Uterus (tissue), 4 donors: ENCODE results near the gene SDHC. TPM values are rescaled to one million over a fixed set of nuclear protein-coding genes. Genes with fewer than 3 reads are reported as not detected.
"Not testable (repeated sequence)": the region's sequence is repeated elsewhere in the genome, so short reads cannot be mapped to it uniquely, and the experiment has no call there.

Experiments
- DNase-seq, 2 donors: peaks; one replicate each; pipeline ENCODE4 v3.0.0-alpha.2; 2019 to 2020
- H3K27ac ChIP-seq, 2 donors: fragments of 200-600 bp; sonication (generic); 1 replicate in 1 of 2; 2 replicates in 1 of 2; pipeline ENCODE4 v1.5.1; 2016 to 2018
- H3K27me3 ChIP-seq, 2 donors: fragments of 200-600 bp; sonication (generic); one replicate each; pipeline ENCODE4 v1.5.1; 2018 to 2019; ENCODE audit warnings: control low read depth in 1 of 2
- H3K36me3 ChIP-seq, 2 donors: fragments of 200-600 bp; sonication (generic); one replicate each; pipeline ENCODE4 v1.5.1; 2019; ENCODE audit warnings: control low read depth in 1 of 2
- H3K4me1 ChIP-seq, 2 donors: fragments of 200-600 bp; sonication (generic); one replicate each; pipeline ENCODE4 v1.5.1; 2018 to 2019; ENCODE audit warnings: control low read depth in 1 of 2
- H3K4me3 ChIP-seq, 2 donors: fragments of 200-600 bp; sonication (generic); 1 replicate in 1 of 2; 2 replicates in 1 of 2; pipeline ENCODE4 v1.5.1; 2018 to 2019; ENCODE audit warnings: mild to moderate bottlenecking in 1 of 2
- H3K9me3 ChIP-seq, 2 donors: fragments of 200-600 bp; sonication (generic); one replicate each; pipeline ENCODE4 v1.5.1; 2019; ENCODE audit warnings: control low read depth in 1 of 2
- POLR2A ChIP-seq, 2 donors: fragments of 450-650 bp; IDR thresholded peaks; one replicate each; pipeline ENCODE4 v1.6.1; 2016; ENCODE audit warnings: antibody characterized with exemption in 2 of 2, mild to moderate bottlenecking in 1 of 2, moderate library complexity in 1 of 2
- intact Hi-C: fragments of 100-400 bp; cut with DNase I; formaldehyde crosslinking; loops from one replicate; pipeline ENCODE4 v1.15.1; 2023; ENCODE audit warnings: low total_unique reads
- total RNA-seq, 4 donors: library from RNA; depleted of rRNA in 3 of 4; stranded (reverse); fragments of >200 nt in 3 of 4; gene quantifications; one replicate each; pipeline versions ENCODE4 v1.1.0 to v1.2.4, GENCODE V29; 2014 to 2023
- TF ChIP-seq, protein P1 (sequence below), 4 experiments: fragments of 200-600 bp in 2 of 4; fragments of 450-650 bp in 2 of 4; sonication (generic) in 2 of 4; IDR thresholded peaks; one replicate each; pipeline ENCODE4 v1.5.1; 2016 to 2019; ENCODE audit warnings: antibody characterized with exemption in 4 of 4, mild to moderate bottlenecking in 2 of 4, moderate library complexity in 1 of 4
- donor health status: DM: yes; HTN: yes; CAD: no.

Gene SDHC
- total RNA-seq, 4 donors from 2014 or later: 28.5 to 127 (median 55.8) TPM

DNA sequence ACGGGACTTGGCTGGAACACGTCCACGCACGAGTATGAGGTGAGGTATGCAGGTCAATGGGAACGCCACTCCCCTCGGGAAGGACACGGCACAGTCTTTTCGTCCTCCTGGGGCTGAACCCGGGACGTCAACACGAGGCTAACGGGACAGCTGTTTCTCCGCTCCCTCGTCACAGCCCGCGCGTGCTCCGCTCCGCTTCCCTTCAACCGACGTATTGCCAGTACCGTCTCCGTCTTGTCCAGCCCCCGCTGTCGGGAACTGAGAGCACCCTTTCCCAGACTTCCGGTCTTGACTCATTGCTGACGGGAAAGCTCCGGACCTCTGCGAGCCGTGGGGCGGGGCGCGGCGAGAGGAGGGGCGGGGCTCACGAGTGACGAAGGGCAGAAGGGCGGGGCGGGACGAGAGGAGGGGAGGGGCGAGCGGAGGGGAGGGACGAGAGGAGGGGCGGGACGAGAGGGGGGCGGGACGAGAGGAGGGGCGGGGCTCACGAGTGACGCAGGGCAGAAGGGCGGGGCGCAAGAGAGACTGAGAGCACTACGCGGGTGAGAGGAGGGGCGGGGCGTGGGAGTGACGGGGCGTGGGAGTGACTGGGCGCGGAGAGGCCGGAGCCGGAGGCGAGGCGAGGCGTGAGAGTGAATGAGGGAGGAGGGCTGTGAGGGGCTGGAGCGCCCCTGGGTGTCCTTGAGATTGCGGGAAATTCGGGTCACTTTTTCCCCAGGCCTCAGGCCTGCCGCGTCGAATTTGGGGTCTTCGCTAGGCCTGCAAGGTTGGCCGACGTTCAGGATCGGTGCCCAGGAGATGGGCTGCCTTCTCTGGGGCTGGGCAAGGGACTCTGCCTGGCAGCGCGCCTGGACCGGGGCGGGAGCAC lies 75.7 kb downstream of the SDHC start:
- no peaks in the 10 kb centered on the region for H3K27me3 ChIP-seq
- intact Hi-C loops: no loop called here
- H3K4me1 ChIP-seq: no peaks in the 10 kb centered on the region
- peak; percentile 98 to 99 for DNase-seq
- H3K36me3 ChIP-seq: no peaks in the 10 kb centered on the region
- TF ChIP-seq, protein P1, sequence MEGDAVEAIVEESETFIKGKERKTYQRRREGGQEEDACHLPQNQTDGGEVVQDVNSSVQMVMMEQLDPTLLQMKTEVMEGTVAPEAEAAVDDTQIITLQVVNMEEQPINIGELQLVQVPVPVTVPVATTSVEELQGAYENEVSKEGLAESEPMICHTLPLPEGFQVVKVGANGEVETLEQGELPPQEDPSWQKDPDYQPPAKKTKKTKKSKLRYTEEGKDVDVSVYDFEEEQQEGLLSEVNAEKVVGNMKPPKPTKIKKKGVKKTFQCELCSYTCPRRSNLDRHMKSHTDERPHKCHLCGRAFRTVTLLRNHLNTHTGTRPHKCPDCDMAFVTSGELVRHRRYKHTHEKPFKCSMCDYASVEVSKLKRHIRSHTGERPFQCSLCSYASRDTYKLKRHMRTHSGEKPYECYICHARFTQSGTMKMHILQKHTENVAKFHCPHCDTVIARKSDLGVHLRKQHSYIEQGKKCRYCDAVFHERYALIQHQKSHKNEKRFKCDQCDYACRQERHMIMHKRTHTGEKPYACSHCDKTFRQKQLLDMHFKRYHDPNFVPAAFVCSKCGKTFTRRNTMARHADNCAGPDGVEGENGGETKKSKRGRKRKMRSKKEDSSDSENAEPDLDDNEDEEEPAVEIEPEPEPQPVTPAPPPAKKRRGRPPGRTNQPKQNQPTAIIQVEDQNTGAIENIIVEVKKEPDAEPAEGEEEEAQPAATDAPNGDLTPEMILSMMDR (IDR thresholded peaks at IDR 0.05): peak in 1 of 4 experiments; percentile 3
- peak; percentile 92 to 96 for TF ChIP-seq POLR2A (IDR thresholded peaks at IDR 0.05)
- H3K27ac ChIP-seq: peak overlapping the region; percentile 90 to 91
- peak overlapping the region; percentile 62 to 74 for H3K4me3 ChIP-seq
- H3K9me3 ChIP-seq: no peaks in the 10 kb centered on the region

DNA sequence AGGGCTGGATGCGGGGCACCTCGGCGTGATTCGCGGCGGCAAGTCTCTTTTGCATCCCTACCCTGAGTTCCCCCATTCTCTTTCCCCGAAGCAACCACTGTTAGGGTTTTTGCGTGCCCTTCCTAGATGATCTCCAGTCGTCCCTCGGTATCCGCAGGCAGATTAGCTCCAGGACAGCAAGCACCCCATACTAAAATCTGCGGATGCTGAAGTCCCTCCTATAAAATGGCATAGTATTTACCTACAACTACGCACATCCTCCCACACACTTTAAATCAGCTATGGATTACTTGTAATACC lies 76.3 kb downstream of the SDHC start:
- DNase-seq: no peak
- no peaks in the 10 kb centered on the region for H3K4me1 ChIP-seq
- peak overlapping the region; percentile 88 to 90 for H3K27ac ChIP-seq
- H3K4me3 ChIP-seq: peak overlapping the region; percentile 62 to 74
- H3K9me3 ChIP-seq: no peaks in the 10 kb centered on the region
- H3K36me3 ChIP-seq: no peaks in the 10 kb centered on the region
- intact Hi-C loops: no loop called here
- TF ChIP-seq, protein P1 (IDR thresholded peaks at IDR 0.05): no peak
- no peaks in the 10 kb centered on the region for H3K27me3 ChIP-seq

DNA sequence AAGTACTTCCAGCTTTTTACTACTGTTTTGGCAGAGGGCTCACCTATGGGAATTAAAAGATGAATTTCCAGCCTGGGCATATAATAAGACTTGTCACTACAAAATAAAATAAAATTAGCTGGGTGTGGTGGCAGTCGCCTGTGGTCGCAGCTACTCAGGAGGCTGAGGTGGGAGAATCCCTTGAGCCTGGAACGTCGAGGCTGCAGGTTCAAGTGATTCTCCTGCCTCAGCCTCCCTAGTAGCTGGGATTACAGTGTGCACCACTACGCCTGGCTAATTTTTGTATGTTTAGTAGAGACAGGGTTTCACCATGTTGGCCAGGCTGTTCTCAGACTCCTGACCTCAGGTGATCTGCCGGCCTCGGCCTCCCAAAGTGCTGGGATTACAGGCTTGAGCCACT lies 77.0 kb downstream of the SDHC start:
- DNase-seq, intact Hi-C loops, H3K4me3 ChIP-seq: not testable (repeated sequence)

DNA sequence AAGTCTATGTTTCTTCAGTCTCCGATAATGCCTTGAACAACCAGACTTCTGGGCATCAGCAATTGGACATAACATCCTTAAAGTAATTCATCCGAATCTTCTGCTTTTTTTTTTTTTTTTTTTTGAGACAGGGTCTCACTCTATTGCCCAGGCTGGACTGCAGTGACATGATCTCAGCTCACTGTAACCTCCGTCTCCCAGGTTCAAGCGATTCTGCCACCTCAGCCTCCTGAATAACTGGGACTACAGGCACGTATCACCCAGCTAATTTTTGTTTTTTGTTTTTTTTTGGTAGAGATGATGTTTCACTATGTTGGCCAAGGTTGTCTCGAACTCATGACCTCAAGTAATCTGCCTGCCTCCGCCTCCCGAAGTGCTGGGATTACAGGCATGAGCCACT lies 77.4 kb downstream of the SDHC start:
- H3K4me3 ChIP-seq: no peak overlapping the region
- no peaks in the 10 kb centered on the region for H3K27me3 ChIP-seq
- DNase-seq: no peak
- no peaks in the 10 kb centered on the region for H3K9me3 ChIP-seq
- no peak for TF ChIP-seq POLR2A (IDR thresholded peaks at IDR 0.05)
- TF ChIP-seq, protein P1 (IDR thresholded peaks at IDR 0.05): no peak
- intact Hi-C loops: no loop called here
- no peak overlapping the region for H3K27ac ChIP-seq
- no peaks in the 10 kb centered on the region for H3K4me1 ChIP-seq
- no peaks in the 10 kb centered on the region for H3K36me3 ChIP-seq

More for the DNA sequence above, 77.0 kb downstream of the SDHC start:
- not testable (repeated sequence) for H3K27me3 ChIP-seq, H3K9me3 ChIP-seq, H3K4me1 ChIP-seq, H3K36me3 ChIP-seq
- peak overlapping the region in 1 of 2 donors; percentile 88 for H3K27ac ChIP-seq

DNA sequence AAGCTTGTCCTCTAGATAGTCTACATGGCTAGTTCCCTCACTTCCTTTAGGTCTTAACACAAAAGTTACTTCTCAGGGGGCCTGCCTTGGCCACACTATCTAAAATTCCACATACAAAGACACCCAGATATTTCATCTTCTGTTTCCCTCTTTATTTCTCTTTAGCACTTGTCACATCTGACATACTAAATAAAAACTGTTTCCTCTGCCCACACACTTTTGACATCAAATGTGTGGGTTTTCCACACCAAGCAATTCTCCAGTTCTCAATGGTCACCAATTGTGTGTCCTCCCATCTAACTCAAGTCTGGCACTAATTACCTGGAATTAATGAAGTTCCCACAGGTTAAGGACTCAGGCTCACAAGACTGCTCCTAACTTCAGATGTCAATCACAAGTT lies 79.0 kb downstream of the SDHC start:
- intact Hi-C loops: no loop called here
- no peak for TF ChIP-seq POLR2A (IDR thresholded peaks at IDR 0.05)
- TF ChIP-seq, protein P1 (IDR thresholded peaks at IDR 0.05): no peak
- Histone ChIP-seq H3K4me3 (no peak overlapping the region), H3K27ac (no peak overlapping the region), H3K36me3 (no peaks in the 10 kb centered on the region), H3K4me1 (no peaks in the 10 kb centered on the region), H3K27me3 (no peaks in the 10 kb centered on the region), H3K9me3 (no peaks in the 10 kb centered on the region)
- no peak for DNase-seq

DNA sequence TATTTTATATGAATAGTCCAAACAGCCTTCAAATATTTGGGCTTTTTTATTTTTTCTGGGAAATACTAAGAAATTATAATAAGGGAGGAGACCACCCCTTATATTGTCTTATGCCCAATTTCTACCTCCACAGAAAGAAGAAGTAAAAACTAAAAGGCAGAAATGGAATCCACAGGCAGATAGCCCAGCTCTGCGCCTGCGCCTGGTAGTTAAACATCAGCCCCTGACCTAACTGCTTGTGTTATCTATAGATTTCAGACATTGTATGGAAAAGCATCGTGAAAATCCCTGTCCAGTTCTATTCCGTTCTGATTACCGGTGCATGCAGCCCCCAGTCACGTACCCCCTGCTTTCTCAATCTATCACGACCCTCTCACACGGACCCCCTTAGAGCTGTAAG lies 82.9 kb downstream of the SDHC start:
- H3K4me3 ChIP-seq, intact Hi-C loops, H3K27ac ChIP-seq, H3K36me3 ChIP-seq, DNase-seq, H3K4me1 ChIP-seq, H3K9me3 ChIP-seq, H3K27me3 ChIP-seq: not testable (repeated sequence)
